HS-5 (cell line): Measurements from ENCODE around the gene MID2.
A peak's percentile ranks its signal among the peaks of the same experiment; 100 is the strongest.
"Not testable (repeated sequence)": the region's sequence is repeated elsewhere in the genome, so short reads cannot be mapped to it uniquely, and the experiment has no call there.

Experiments
- DNase-seq: peaks from one replicate; pipeline ENCODE4 v3.0.0-alpha.2; 2012; ENCODE audit warnings: low read depth

Gene MID2

DNA sequence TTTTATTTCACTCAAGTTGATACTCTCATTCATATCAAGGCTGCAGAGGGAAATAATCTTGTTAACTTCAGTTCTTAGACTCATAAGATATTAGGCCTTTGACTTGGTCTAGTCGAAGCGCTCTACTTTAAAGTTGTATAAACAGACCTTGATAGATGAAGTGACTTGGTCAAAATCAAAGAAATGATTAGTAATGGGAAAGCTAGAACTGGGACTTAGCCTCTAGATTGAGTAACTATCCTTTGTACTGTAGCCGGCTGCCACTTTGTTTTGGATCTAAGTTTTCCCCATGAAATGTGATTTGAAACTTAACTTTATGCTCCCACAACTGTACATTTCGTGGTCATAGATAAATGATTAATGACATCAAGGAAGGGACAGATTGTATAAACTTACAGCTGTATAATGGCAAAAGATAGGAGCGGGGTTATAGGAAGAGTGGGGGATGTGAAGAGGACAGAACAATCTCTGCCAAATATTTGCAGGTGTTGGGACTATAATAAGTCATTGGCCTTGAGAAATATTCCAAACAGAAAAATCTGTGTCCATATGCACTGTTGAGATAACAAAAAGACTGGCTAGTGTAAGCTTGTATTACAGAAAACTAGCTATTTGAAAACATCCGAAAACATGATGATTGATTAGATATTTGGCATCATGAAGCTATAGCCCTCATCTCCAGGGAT lies 17.2 kb downstream of the MID2 start:
- no peak for DNase-seq

DNA sequence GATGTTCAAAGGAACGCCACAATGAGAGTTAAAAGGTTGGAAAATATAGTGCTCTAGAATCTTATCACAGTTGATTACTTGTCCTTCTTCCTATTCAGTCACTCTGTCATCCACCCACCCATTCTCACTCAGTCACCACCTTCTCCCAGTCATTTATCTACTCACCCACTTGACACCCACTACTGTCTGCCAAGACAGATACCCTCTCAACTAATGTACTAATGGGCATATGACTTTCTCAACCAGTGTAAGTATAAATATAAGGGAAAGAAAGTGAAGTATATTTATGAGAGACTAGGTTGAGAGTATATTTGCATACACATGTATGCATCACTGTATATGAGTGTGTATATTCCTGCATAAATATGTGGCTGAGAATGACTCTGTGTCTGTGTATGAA lies 20.0 kb downstream of the MID2 start:
- no peak for DNase-seq

DNA sequence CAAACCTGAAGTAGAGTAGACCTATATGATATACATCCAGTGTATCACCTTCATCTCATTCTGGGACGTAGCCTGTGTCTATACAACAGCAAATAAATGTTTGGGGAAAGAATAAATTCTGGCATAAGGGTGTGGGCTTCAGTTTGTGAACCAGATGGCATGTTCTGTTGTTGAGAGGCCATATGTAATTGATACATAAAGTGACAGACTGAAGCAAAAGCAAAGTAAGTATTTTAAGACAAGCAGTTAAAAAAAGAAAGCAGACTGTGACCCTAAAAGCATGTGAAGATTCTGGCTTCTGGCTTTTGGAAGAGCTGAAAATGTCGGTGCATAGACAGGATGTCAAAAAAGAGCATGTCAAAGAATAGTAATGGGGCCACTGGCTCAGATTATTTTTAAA lies 22.9 kb downstream of the MID2 start:
- DNase-seq: no peak

DNA sequence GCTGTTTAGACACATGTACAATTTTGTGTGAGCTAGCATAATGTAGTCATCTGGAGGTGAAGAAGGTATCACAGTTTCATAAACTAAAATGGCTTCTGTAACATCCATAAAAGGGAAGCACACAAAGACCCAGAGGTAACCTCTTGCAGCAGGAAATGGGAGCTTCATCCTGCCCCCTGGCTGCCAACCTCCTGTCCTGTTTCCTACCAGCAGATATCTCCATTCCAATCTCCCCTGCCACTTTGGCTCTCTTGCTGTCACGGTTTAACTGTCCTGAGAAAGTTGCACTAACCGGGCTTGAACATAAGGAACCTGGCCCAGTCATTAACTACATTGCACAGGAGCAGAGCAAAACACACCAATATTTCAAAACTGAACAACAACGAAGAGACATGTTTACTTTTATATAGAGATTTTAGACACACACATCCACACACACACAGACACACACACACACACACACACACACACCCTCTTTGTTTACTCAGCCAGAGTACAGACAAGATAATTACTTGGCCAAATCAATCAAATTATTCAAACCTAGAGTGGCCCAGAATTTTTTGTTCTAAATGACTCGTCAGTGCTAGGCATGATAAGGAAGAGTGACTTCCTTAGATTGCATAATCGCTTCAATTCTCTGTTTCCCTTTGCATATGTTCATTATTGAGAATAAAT lies 24.2 kb downstream of the MID2 start:
- DNase-seq: no peak

DNA sequence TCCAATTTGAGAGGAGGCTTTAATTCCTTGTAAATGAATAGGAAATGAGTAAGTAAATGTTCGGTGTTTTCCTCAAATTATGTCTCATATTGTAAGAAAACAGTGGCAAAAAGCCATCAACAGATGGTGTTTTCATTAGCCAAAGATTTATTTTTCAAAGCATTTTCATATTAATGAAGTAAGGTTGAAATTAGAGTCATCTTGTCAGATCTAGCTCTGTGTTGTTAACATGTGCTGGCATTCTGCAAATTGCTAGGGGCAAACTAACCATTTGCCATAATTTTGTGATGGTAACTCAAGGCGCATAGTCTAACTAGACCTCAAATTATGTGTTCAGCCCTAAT lies 24.7 kb downstream of the MID2 start:
- no peak for DNase-seq

DNA sequence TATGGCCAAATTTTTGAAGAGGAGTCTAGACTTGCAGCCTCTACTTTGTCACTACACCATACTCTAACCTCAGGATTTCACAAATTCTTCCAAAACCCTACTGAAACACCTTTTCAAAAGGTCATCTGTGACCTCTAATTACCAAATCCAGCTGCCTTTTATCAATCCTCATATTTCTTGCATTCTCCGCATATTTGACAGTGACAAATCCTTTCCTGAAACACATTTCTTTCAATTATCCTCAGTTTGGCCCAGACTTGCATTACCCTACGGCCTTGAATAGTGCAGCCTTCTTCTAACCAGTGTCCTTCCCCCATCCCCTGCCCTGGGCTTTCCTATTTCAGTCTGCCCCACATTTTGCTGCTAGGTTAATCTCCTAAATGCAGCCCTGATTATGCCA lies 25.5 kb downstream of the MID2 start:
- no peak for DNase-seq

DNA sequence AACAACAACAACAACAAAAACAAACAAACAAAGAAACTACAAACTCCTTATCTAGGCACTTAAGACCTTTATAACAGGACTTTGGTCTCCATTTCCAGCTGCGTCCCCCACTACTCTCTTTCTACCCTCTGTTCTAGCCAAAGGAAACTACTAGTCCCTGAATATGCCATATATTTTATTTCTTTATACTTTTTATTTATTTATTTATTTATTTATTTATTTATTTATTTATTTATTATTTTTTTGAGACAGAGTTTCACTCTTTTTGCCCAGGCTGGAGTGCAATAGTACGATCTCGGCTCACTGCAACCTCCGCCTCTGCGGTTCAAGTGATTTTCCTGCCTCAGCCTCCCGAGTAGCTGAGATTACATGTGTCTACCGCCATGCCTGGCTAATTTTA lies 26.0 kb downstream of the MID2 start:
- not testable (repeated sequence) for DNase-seq

DNA sequence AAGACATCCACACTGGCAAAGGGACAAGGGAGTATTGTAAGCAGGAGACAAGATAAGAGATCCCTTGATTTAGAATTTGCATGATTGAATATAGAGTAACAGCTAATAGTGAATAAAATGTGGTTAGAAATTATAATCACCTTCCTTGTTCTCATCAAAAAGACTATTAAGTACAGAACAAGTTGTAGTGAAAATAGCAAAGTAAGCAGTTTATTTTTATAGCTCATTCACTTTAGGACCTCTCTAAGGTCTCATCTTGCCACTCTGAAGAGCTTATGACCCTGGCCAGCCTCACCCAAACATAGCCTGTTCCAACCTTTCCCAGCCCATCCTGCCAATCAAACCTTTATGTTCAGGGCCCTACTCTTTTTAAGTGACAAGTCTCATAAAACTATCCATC lies 30.6 kb downstream of the MID2 start:
- DNase-seq: no peak

DNA sequence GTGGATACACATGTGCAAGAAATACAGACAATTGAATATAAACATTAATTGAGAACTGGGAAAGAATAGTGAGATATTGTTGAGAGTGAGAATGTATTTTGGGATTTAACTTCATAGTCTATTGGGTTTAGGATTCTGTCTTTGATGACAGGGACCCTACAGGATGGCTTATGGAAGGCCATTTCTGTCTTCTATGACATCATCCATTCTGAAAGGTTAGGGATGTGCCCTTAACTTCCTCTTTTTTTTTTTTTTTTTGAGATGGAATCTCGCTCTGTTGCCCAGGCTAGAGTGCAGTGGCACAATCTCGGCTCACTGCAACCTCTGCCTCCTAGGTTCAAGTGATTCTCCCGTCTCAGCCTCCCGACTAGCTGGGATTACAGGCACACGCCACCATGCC lies 31.4 kb downstream of the MID2 start:
- DNase-seq: not testable (repeated sequence)

DNA sequence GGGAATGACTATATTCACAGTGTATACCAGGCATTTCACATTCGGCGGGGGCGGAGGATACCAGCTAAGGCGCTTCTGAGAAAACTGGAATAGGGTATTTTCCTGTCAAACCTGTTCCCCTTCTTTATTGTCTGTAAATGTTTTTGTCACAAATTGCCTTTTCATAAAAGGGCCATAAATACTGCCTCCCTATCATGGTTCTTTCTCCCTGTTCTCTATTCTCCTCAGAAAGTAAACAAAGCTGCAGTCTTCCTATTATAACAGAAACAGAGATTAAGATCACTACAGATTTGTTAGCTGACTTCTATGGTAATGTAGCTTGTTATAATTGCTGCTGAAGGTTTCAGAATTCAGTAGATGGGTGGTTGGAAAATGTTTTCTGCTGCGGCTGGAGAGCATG lies 32.2 kb downstream of the MID2 start:
- DNase-seq: no peak

DNA sequence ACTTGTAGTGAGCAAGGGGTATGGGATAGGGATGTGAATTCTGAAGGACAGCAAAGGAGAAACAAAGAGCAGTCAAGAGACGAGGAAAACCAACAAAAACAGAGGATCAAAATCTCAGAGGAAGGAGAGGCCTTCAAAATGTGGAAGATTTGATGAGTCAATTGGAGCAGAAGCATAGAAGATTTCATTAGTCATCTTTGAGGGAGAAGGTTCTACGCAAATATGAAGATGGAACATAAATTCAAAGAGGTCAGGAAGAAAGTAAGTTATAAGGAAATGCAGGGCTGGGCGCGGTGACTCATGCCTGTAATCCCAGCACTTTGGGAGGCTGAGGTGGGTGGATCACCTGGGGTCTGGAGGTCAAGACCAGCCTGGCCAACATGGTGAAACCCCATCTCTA lies 35.4 kb downstream of the MID2 start:
- no peak for DNase-seq

DNA sequence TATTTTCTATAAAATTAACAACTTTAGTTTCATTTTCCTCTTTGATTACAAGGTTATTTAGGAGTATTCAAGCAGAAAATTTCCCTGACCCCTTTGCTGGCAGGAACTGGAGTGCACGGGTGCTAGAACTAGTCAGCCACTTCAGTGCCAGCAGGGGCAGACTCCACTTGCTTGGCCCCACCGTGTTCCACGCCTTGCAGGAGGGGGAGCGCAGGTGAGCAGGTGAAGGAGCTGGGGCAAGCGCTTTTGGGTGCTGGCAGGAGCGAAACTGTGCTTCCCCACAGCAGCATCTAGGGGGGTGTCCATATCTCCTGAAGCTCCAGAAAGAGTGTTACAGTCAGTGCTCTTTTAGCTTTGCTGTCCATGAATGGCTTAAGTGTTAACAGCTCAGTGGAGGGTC lies 45.5 kb downstream of the MID2 start:
- DNase-seq: no peak

DNA sequence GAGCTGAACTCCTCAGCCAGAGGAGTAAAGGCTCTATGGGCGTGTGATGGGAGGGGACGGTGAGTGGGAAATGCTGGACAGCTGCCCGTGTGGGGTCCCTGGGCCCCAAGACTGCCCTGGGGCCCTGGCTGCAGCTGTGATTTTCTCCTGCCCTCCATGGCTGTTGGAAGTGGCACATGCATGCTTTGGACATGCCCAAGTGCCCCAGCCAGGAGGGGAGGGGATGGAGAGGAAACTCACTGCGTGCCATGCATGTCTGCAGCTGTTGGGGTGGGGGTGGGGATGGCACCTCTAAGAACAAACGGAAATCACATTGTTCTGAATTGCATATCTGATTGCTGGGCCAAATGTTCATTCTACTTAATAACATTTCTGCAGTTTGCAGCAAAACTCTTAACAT lies 52.4 kb downstream of the MID2 start:
- no peak for DNase-seq

DNA sequence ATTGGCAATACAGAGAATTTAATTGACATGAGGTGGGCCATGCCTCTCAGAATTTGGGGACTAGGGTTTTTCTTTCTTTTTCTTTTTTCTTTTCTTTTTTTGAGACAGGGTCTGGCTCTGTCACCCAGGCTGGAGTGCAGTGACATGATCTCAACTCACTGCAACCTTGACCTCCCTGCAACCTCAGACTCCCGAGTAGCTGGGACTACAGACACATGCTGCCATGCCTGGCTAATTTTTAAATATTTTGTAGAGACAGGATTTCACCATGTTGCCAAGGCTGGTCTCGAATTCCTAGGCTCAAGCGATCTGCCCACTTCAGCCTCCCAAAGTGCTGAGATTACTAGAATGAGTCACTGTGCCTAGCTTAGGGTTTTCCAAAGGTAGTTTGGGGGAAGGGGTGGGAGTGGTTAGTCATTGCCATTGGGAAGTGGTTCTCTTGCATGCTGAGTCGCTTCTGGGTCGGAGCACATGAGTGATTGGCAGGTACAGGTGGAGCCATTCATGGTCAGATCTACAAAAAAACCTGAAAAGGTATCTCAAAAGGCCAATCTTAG lies 54.5 kb downstream of the MID2 start:
- DNase-seq: no peak

DNA sequence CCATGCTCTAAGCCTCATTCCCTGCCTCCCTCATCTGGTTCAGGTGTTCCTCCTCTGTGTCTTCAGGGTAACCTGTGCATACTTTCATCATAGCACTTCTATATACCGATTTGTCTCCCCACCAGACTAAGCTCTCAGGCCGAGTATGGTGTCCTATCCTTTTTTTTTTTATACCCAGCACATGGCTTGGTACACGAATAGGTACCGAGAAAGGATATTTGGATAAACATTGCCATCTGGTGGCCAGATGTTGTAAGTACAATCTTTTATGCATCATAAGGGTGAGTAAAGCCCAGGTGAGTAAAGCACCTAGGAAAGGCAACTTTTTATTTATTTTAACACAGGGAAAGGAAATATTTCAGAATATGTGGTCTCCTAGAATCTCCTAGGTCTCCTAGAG lies 68.4 kb downstream of the MID2 start:
- DNase-seq: peak; percentile 6

DNA sequence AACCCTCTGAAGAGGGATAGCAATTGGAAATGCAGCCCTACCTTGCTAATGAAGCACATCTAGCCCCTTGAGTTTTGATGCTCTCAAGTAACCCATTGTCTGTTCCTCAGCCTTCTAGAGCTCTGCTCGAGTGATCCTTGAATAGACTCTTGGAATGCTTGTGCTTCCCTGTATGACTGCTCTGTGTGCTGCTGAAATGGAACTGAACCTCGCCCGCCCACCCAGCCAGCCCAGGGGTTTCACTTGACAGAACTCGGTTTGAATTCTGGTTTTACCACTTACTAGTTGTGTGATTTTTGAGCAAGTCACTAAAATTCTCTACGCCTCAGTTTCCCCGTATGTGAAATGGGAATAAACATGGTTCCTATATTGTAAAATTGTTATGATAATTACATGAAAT lies 77.1 kb downstream of the MID2 start:
- no peak for DNase-seq

DNA sequence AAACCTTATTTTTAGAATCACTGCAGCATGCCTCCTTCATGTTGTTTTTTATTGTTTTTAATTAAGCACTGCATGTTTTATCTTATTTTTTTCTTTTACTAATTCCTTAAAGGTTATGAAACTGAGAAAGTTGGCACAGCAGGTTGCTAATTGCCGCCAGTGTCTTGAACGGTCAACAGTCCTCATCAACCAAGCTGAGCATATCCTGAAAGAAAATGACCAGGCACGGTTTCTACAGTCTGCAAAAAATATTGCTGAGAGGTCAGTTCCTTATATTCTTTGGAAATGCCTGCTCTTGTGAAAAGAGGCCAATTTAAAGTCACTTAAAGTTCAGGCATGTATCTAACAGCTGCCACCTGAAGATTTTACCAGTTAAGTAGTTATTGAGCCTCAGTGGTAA lies 79.7 kb downstream of the MID2 start:
- DNase-seq: no peak

DNA sequence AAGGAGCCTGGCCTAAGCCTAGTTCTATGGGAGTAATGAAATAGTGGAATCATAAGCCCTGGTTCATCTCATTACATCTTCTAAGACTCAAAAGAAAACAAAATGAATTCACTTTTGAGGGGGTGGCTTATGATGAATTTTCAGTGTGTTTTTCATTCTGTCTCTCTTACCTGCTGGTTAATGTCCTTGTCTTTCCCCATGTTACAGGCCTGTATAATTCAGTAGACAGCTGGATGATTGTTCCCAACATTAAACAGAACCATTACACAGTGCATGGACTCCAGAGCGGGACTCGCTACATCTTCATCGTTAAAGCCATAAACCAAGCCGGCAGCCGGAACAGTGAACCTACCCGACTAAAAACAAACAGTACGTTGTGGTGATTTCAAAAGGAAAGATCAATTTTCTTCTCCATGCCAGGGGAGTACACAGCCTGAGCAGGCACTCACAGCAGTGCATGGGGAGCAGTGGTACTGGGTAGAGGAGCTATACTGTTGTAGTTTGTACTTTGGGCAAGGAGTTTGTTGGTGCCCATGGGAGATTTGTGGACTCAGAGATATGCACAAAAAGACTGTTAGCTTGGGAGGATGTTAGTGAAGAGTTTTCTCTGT lies 98.6 kb downstream of the MID2 start:
- no peak for DNase-seq

DNA sequence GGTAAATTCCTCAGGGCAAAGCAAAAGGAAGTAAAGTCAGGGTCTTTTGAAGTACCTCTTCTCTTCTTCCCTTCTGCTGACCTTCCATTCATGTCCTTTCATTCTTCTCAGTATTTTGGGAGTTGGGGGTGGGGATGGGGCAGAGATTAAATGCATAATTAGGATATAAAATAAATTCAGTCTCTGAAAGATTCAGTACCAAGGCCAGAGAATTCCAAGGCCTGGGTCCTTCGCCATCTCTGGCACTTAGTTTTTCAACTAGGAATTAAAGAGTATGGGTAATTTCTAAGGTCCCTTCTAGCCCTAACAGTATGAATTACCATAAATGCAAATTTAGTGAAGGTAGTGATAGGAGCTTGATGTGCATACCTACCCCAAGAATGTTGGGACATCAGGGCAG lies 108.6 kb downstream of the MID2 start:
- no peak for DNase-seq

DNA sequence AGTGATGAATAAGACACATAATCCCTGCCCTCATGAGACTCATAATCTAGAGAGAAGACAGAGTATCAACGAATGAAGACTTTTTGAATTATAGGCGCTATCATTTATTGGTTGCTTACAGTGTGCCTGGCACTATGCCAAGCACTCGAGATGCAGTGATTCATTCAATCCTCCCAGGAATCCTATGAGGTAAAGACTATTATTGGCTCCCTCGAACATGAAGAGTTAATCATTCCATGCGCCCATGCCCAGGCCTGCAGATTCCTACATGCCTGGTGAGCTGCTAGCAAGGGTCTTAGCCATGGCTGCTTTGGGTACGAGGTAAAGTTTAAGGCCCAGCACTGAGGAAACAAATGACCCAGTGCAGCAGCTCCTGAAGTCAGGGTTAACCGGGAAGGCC lies 109.5 kb downstream of the MID2 start:
- no peak for DNase-seq

DNA sequence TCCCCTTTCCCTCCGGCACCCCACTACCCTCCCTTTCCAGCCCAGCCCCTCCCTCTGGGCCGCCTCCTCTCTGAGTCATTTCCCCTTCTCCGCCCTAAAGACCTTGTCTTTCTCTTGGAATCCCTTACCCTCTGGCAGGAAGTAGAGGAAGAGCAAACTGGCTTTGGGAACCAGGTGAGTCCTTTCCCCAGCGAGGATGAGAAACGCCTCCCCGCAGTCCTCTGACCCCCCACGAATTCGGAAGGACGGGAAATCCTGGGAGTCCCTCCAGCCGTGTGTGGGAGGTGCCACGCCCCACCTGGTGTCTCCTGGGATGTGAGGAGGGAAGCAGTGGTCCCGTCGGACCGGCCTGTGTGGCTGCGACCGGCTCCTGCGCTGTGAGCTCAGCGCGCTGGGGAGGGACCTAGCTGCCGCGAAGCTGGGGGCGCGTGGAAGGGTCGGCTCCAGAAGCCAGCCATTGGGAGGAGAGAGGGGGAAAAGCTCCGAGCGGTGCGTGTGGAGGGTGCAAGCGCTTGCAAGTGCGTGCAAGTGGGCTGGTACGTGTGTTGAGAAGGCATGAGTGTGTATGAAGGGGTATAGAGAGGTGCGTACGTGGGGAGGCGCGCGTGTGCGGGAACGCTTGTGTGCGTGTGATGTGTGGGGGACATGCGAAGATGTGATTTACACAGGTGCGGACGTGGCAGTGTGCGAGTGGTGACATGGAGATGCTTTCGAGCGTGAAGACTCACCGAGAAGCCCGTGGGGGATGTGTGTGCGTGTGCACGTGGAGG lies 110.2 kb downstream of the MID2 start:
- DNase-seq: no peak

DNA sequence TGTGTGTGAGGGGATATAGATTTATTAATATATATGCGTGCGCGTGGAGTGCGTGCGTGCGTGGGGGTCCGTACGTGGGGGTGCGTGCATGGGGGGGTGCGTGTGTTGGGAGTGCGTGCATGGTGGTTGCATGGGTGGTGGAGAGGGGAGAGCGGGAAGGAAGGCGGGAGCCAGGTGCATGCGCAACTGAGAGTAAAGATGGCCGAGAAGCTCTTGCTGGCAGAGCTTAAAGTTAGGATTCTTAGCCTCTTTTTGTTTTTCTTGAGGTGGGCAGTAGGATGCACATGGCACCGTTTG lies 110.7 kb downstream of the MID2 start:
- DNase-seq: no peak

DNA sequence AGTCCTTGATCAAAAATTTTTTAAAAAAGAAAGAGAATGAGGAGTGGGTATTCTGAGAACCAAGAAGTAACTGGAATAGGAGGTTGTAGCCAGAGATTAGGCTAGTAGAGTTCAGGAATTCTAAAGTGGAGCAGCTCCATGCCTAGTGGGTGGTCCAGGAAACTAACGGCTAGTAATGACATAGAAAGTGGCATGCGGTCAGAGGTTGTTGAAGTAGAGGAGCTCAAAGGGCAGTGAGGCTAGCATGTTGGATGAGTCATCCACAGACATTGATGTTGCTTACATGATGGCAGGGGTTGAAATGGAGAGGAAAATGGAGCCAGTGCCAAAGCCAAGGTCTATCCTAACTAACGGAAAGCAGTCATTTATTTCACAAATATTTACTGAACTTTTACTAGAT lies 114.4 kb downstream of the MID2 start:
- no peak for DNase-seq
